RWPE1 (cell line): ENCODE data around the gene CEACAM3.

Source experiments
- CTCF ChIA-PET: fragments of 350-600 bp; sonication (Branson Sonifier 250); formaldehyde crosslinking; extraction: SDS; loops from one replicate; lab custom pipeline; 2021; lab: Yijun Ruan, JAX
- POLR2A ChIA-PET: fragments of 400-600 bp; formaldehyde crosslinking; extraction: SDS; loops from one replicate; lab custom pipeline; 2020; ENCODE audit warnings: antibody characterized with exemption; ENCODE audit not compliant: low non-redundant PET; lab: Yijun Ruan, JAX
- DNase-seq: peaks from one replicate; pipeline ENCODE4 v3.0.0; 2012; ENCODE audit warnings: low spot score
- H3K27ac ChIP-seq: fragments of 450-650 bp; 2 replicates; pipeline ENCODE4 v1.5.1; 2017
- CTCF ChIP-seq: fragments of 450-650 bp; conservative IDR thresholded peaks from 2 replicates; pipeline ENCODE4 v1.5.1; 2017; ENCODE audit warnings: low read depth, mild to moderate bottlenecking

The CEACAM3 gene

DNA sequence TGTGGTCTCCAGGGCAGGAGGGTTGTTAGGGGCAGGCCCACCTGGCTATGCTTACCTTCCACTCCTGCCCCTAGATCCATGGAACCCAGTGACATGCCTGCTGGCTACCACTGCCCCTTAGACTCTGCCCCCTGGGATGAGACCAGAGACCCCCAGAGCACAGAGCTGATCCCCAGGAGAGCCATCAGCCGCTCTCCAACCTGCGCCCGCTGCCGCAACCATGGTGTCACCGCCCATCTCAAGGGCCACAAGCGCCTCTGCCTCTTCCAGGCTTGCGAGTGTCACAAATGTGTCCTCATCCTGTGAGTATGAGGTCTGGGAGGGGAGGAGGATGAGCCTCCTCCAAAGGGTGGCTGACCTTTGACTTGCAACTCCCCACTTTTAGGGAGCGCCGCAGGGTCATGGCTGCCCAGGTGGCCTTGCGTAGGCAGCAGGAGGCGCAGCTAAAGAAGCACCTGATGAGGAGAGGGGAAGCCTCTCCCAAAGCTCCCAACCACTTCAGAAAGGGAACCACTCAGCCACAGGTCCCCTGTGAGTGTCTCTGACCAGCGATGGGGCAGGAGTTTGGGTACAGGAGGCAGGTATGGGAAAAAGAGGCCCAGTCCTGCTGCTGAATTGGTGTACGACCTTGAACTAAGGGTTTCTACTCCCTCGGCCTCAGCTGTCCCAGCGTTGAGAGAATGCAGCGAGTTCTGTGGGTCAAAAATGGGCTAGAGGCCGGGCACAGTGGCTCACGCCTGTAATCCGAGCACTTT lies 51.1 kb downstream of the CEACAM3 start:
- DNase-seq: no peak
- CTCF ChIA-PET: interaction anchor here (0.6 to 1.0 kb wide), 2 partner anchors 12 to 708 kb away, joined by 3 read pairs; no protein-coding TSS in a partner anchor
- TF ChIP-seq CTCF: no peak
- H3K27ac ChIP-seq: no peak overlapping the region
- POLR2A ChIA-PET: no interaction called here

GRCh38 chr19:41848666-41849065 lies 52.3 kb downstream of the CEACAM3 start:
- POLR2A ChIA-PET: no interaction called here
- DNase-seq: no peak
- no peak for TF ChIP-seq CTCF
- CTCF ChIA-PET: interaction anchor here (1.0 kb wide), 1 partner anchor 14 kb away, joined by 3 read pairs; no protein-coding TSS in a partner anchor
- H3K27ac ChIP-seq: no peak overlapping the region

GRCh38 chr19:41849067-41849466 lies 52.7 kb downstream of the CEACAM3 start:
- ChIA-PET CTCF (interaction anchor here (0.7 kb wide), 1 partner anchor 1937 kb away, joined by 3 read pairs; no protein-coding TSS in a partner anchor), POLR2A (no interaction called here)
- H3K27ac ChIP-seq: no peak overlapping the region
- no peak for DNase-seq
- TF ChIP-seq CTCF: no peak

DNA sequence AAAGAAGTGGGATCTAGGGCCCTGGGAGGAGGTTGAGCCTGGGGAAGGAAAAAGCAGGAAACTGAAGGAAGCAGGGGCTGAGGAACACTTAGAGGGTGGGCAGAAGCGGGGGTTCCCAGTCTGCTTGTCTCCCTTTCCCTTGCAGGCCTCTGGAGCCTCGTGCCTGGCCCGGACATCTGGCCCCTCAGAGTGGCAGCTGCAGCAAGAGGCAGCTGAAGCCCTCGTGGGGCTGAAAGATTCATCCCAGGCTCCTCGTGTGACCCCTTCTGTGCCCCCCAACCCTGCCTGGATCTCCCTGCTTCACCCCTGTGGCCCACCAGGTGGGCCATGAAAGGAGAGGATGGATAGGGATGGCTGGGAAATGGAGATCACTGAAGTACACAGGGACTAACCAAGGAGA lies 54.0 kb downstream of the CEACAM3 start:
- ChIA-PET CTCF (interaction anchor here (0.6 to 1.4 kb wide), 3 partner anchors 14 to 457 kb away, joined by 3 to 4 read pairs (median 4); no protein-coding TSS in a partner anchor), POLR2A (no interaction called here)
- no peak for DNase-seq
- H3K27ac ChIP-seq: no peak overlapping the region
- TF ChIP-seq CTCF: no peak

GRCh38 chr19:41851456-41851855 lies 55.1 kb downstream of the CEACAM3 start:
- CTCF ChIA-PET: interaction anchor here (0.7 to 1.4 kb wide), 2 partner anchors 16 to 166 kb away, joined by 3 to 4 read pairs; no protein-coding TSS in a partner anchor
- POLR2A ChIA-PET: no interaction called here
- TF ChIP-seq CTCF: no peak

GRCh38 chr19:41853344-41853743 lies 57.0 kb downstream of the CEACAM3 start:
- ChIA-PET CTCF (no interaction called here), POLR2A (interaction anchor here (0.6 kb wide), 1 partner anchor 1078 kb away, joined by 3 read pairs; the partner anchor contains the start of gene MIA)
- TF ChIP-seq CTCF: no peak
- H3K27ac ChIP-seq: no peak overlapping the region
- no peak for DNase-seq

More at GRCh38 chr19:41851456-41851855, 55.1 kb downstream of the CEACAM3 start:
- DNase-seq: no peak
- no peak overlapping the region for H3K27ac ChIP-seq
